Keratinocyte (primary cell): ENCODE results near the gene RPL34. TPM values are rescaled to one million over a fixed set of nuclear protein-coding genes. Genes with fewer than 3 reads are reported as not detected.

ENCODE experiments used
- DNase-seq: peaks from one replicate; pipeline ENCODE4 v3.0.0-alpha.2; 2011; ENCODE audit warnings: low read depth, missing footprints, low spot score
- FAIRE-seq: peaks from 2 replicates; lab custom pipeline; 2011; peaks lifted over from hg19 to GRCh38; lab: Jason Lieb, UNC
- H2AFZ ChIP-seq: 2 replicates; pipeline ENCODE4 v1.6.0; 2012; ENCODE audit warnings: low read length, control low read depth, inconsistent platforms; ENCODE audit not compliant: control insufficient read depth
- H3K27ac ChIP-seq: 2 replicates; pipeline ENCODE4 v1.5.1; 2011; ENCODE audit warnings: low read length; ENCODE audit not compliant: control insufficient read depth, insufficient read depth
- H3K27me3 ChIP-seq: 3 replicates; pipeline ENCODE4 v1.6.0; 2011; ENCODE audit warnings: low read length; ENCODE audit not compliant: control insufficient read depth, insufficient read depth; ENCODE audit errors: extremely low read depth
- H3K36me3 ChIP-seq, 2 experiments: 2 replicates in 1 of 2; 3 replicates in 1 of 2; pipeline ENCODE4 v1.5.1; 2011; ENCODE audit warnings: low read length in 2 of 2, mild to moderate bottlenecking in 1 of 2; ENCODE audit not compliant: control insufficient read depth in 2 of 2, insufficient read depth in 2 of 2; ENCODE audit errors: extremely low read depth in 1 of 2
- H3K4me1 ChIP-seq: 3 replicates; pipeline ENCODE4 v1.5.1; 2011; ENCODE audit warnings: low read length; ENCODE audit not compliant: control insufficient read depth, insufficient read depth; ENCODE audit errors: extremely low read depth
- H3K4me2 ChIP-seq: 3 replicates; pipeline ENCODE4 v1.6.0; 2011; ENCODE audit warnings: low read depth, low read length; ENCODE audit not compliant: control insufficient read depth, insufficient read depth; ENCODE audit errors: extremely low read depth
- H3K4me3 ChIP-seq, 3 experiments: fragments of 200-600 bp in 1 of 3; sonication (generic) in 1 of 3; 2 replicates in 2 of 3; 3 replicates in 1 of 3; pipeline ENCODE4 v1.5.1; 2011 to 2016; ENCODE audit warnings: low read length in 3 of 3, mild to moderate bottlenecking in 3 of 3, control low read depth in 2 of 3, inconsistent platforms in 1 of 3, low read depth in 1 of 3, mixed read lengths in 1 of 3, mixed run types in 1 of 3, moderate library complexity in 1 of 3; ENCODE audit not compliant: control insufficient read depth in 2 of 3, insufficient read depth in 2 of 3; ENCODE audit errors: extremely low read depth in 1 of 3
- H3K79me2 ChIP-seq: 2 replicates; pipeline ENCODE4 v1.6.0; 2012; ENCODE audit warnings: low read length; ENCODE audit not compliant: control insufficient read depth, insufficient read depth
- H3K9ac ChIP-seq: 3 replicates; pipeline ENCODE4 v1.6.0; 2011; ENCODE audit warnings: low read length; ENCODE audit not compliant: control insufficient read depth, insufficient read depth; ENCODE audit errors: extremely low read depth
- H3K9me1 ChIP-seq: 3 replicates; pipeline ENCODE4 v1.6.0; 2011; ENCODE audit warnings: low read length; ENCODE audit not compliant: control insufficient read depth, insufficient read depth; ENCODE audit errors: extremely low read depth
- H3K9me3 ChIP-seq: 2 replicates; pipeline ENCODE4 v1.5.1; 2012; ENCODE audit warnings: low read depth, low read length; ENCODE audit not compliant: control insufficient read depth
- H4K20me1 ChIP-seq: 3 replicates; pipeline ENCODE4 v1.6.0; 2011; ENCODE audit warnings: low read length; ENCODE audit not compliant: control insufficient read depth, insufficient read depth; ENCODE audit errors: extremely low read depth
- CTCF ChIP-seq, 3 experiments: IDR thresholded peaks in 1 of 3; conservative IDR thresholded peaks in 1 of 3; optimal IDR thresholded peaks in 1 of 3; 2 replicates in 2 of 3; 3 replicates in 1 of 3; pipeline versions ENCODE3 to v1.5.1; 2011; ENCODE audit warnings: low read length in 3 of 3, mild to moderate bottlenecking in 3 of 3, moderate library complexity in 2 of 3, control low read depth in 1 of 3, inconsistent platforms in 1 of 3; ENCODE audit not compliant: insufficient read depth in 2 of 3; ENCODE audit errors: extremely low read depth in 1 of 3
- EZH2 ChIP-seq: IDR thresholded peaks from one replicate; pipeline ENCODE4 v1.6.1; 2012; ENCODE audit warnings: inconsistent platforms, mild to moderate bottlenecking, low read length, moderate library complexity
- dilution Hi-C: fragments of 300-500 bp; cut with MboI; formaldehyde crosslinking; loops from one replicate; pipeline ENCODE4 v1.7.0; 2020; ENCODE audit warnings: low sequenced_read_pairs; ENCODE audit not compliant: extremely low pct_ligation_motif_present
- polyA plus RNA-seq, 5 experiments: library from polyadenylated mRNA; depleted of rRNA in 3 of 5; stranded (reverse) in 3 of 5; stranded (forward) in 1 of 5; unstranded in 1 of 5; fragments of >200 nt; gene quantifications; 1 replicate in 1 of 5; 2 replicates in 3 of 5; 3 replicates in 1 of 5; pipeline versions ENCODE4 v1.2.1 to v1.2.3, GENCODE V29; 2011 to 2012; ENCODE audit warnings: missing spikeins in 2 of 5, low read depth in 1 of 5, low replicate concordance in 1 of 5

The RPL34 gene
- polyA plus RNA-seq, 1 donor (not counting 4 experiments of a cell fraction or from before 2014, with no cell fraction given) = 3,164 TPM

- Histone ChIP-seq H3K27me3 (no peaks in the 10 kb centered on the region), H3K9ac (no peak overlapping the region), H4K20me1 (no peaks in the 10 kb centered on the region), H3K4me2 (no peak overlapping the region), H3K4me3 (no peak overlapping the region), H3K36me3 (no peaks in the 10 kb centered on the region), H3K9me3 (no peaks in the 10 kb centered on the region), H3K27ac (no peak overlapping the region), H2AFZ (no peak overlapping the region), H3K4me1 (peaks cover under 1% of the 10 kb centered on the region), H3K79me2 (no peaks in the 10 kb centered on the region), H3K9me1 (no peaks in the 10 kb centered on the region)
- DNase-seq (no peak), FAIRE-seq (no peak)
- dilution Hi-C loops = no loop called here
- TF ChIP-seq CTCF (optimal IDR thresholded peaks at IDR 0.05 in 1 of 3, IDR thresholded peaks at IDR 0.05 in 1 of 3, conservative IDR thresholded peaks at IDR 0.05 in 1 of 3; ENCODE audit: extremely low read depth in 1 of 3, insufficient read depth in 2 of 3, low read length in 3 of 3) (no peak), EZH2 (no peak)
Observed at GRCh38 chr4:108586778-108587177, 33.6 kb upstream of the RPL34 start.

- H4K20me1 ChIP-seq = no peaks in the 10 kb centered on the region
- no peak overlapping the region for H3K27ac ChIP-seq
- FAIRE-seq (no peak), DNase-seq (no peak)
- H3K9ac ChIP-seq = no peak overlapping the region
- no peak overlapping the region for H3K4me2 ChIP-seq
- H3K9me3 ChIP-seq = no peaks in the 10 kb centered on the region
- no peaks in the 10 kb centered on the region for H3K79me2 ChIP-seq
- TF ChIP-seq EZH2 = no peak
- no peak for TF ChIP-seq CTCF (optimal IDR thresholded peaks at IDR 0.05 in 1 of 3, IDR thresholded peaks at IDR 0.05 in 1 of 3, conservative IDR thresholded peaks at IDR 0.05 in 1 of 3; ENCODE audit: extremely low read depth in 1 of 3, insufficient read depth in 2 of 3, low read length in 3 of 3)
- dilution Hi-C loops = no loop called here
- no peaks in the 10 kb centered on the region for H3K36me3 ChIP-seq
- no peak overlapping the region for H2AFZ ChIP-seq
- H3K27me3 ChIP-seq = no peaks in the 10 kb centered on the region
- H3K4me3 ChIP-seq = no peak overlapping the region
- no peaks in the 10 kb centered on the region for H3K9me1 ChIP-seq
- peaks cover 9% of the 10 kb centered on the region for H3K4me1 ChIP-seq
Observed at GRCh38 chr4:108588878-108589277, 31.5 kb upstream of the RPL34 start.
